ENCODE measurements around the gene KRTAP10-8.
"Not testable (repeated sequence)": the region's sequence is repeated elsewhere in the genome, so short reads cannot be mapped to it uniquely, and the experiment has no call there.

Gene KRTAP10-8

GRCh38 chr21:44623575-44623974, 11.7 kb downstream of the KRTAP10-8 start:
- no peak for DNase-seq

- no peak for DNase-seq
Measured at GRCh38 chr21:44625756-44626155, 13.9 kb downstream of the KRTAP10-8 start.

DNA sequence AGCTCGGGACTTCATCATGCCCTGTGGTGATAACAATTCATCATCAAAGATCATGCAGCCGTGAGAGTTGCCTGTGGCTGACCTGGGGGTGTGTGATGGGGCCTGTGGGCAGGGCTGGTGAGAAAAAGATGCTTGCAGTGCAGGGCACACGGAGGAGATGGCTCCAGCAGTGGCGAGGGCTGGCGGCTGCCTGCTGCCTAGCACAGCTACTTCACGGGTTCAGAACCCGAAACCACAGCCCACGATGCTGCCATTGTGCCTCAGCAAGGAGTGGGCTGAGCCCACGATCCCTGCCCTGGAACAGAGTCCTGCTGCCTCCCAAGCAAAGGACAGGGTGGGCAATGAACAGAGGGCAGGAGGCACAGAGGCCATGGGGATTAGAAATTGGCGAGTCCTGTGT, 14.4 kb downstream of the KRTAP10-8 start:
- DNase-seq = no peak

DNA sequence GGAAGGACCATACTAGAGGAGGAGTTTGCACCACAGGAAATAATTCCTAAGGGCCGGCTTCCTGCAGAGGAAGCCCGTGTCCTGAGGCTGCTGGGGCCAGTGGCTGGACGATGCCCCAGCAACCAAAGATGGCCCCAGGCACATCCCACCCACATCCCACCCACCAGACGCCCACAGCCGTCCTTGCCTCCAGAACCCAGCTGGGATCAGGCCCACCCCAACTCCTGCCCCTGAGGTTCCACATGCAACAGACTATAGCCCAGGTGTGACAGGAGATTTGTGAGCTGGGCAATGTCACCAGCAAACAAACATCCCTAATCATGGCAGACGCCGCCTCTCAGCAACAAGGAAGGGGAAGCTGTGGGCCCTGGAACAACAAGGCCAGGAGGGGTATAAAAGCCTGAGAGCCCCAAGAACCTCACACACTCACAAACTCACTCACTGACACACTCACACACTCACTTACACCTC, 14.8 kb downstream of the KRTAP10-8 start, which contains the start of gene KRTAP10-9:
Gene KRTAP10-9 (plus strand): TSS at position 421 of the 471 bp plus-strand sequence. CDS start 79 bp downstream, outside the sequence.
- DNase-seq = no peak

DNA sequence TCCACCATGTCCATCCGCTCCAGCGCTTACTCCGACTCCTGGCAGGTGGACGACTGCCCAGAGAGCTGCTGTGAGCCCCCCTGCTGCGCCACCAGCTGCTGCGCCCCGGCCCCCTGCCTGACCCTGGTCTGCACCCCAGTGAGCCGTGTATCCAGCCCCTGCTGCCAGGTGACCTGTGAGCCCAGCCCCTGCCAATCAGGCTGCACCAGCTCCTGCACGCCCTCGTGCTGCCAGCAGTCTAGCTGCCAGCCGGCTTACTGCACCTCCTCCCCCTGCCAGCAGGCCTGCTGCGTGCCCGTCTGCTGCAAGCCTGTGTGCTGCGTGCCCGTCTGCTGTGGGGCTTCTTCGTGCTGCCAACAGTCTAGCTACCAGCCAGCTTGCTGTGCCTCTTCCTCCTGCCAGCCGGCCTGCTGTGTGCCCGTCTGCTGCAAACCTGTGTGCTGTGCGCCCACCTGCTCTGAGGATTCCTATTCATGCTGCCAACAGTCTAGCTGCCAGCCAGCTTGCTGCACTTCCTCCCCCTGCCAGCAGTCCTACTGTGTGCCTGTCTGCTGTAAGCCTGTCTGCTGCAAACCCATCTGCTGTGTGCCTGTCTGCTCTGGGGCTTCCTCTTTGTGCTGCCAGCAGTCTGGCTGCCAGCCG, 15.4 kb downstream of the KRTAP10-8 start:
- DNase-seq = not testable (repeated sequence)

- DNase-seq = not testable (repeated sequence)
Measured at GRCh38 chr21:44627831-44628233, 16.0 kb downstream of the KRTAP10-8 start.

- no peak for DNase-seq
Measured at GRCh38 chr21:44628707-44629391, 17.0 kb downstream of the KRTAP10-8 start.

DNA sequence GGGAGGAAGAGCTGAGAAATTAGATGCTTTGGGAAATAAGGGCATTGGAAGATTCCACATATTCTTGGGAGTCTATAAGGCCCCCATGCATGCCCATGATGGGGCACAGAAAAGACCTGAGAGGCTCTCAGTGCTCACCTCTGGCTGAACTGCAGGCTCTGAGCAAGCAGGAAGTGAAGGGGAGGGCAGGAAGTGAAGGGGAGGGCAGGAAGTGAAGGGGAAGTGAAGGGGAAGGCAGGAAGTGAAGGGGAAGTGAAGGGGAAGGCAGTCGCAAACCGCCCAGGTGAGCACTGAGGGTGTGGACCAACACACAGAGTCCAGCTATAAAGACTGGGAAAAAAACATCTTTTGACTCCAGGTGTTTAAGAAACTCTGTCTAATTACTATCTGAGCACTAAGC, 18.6 kb downstream of the KRTAP10-8 start:
- DNase-seq = no peak

- no peak for DNase-seq
Measured at GRCh38 chr21:44632067-44632466, 20.2 kb downstream of the KRTAP10-8 start.

GRCh38 chr21:44636209-44637017, 24.5 kb downstream of the KRTAP10-8 start:
- DNase-seq = no peak

- DNase-seq = no peak
Measured at GRCh38 chr21:44637018-44637850, 25.4 kb downstream of the KRTAP10-8 start, which contains the start of gene KRTAP10-10. KRTAP10-10 (plus strand) TSS chr21:44637356; CDS start chr21:44637418, 62 bp downstream.

- DNase-seq = not testable (repeated sequence)
Measured at GRCh38 chr21:44637851-44638348, 26.0 kb downstream of the KRTAP10-8 start.

- DNase-seq = not testable (repeated sequence)
Measured at GRCh38 chr21:44638506-44639330, 26.8 kb downstream of the KRTAP10-8 start.

DNA sequence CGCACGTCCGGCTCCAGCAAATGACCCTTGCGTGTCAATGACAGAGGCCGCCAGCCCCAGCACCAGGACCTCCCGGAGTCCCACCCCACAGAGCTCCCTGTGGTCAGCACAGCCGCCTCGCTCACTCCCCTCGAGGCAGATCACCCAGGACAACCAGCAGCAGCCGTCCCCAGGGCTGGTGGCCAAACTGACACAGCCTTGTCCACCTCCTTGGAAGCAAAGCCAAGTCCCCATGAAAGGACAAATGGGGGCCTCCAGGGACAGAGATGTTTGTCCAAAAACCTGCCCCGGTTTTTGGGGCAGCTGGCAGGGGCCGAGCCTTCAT, 27.4 kb downstream of the KRTAP10-8 start:
- no peak for DNase-seq

GRCh38 chr21:44640761-44641160, 28.9 kb downstream of the KRTAP10-8 start:
- DNase-seq = no peak

DNA sequence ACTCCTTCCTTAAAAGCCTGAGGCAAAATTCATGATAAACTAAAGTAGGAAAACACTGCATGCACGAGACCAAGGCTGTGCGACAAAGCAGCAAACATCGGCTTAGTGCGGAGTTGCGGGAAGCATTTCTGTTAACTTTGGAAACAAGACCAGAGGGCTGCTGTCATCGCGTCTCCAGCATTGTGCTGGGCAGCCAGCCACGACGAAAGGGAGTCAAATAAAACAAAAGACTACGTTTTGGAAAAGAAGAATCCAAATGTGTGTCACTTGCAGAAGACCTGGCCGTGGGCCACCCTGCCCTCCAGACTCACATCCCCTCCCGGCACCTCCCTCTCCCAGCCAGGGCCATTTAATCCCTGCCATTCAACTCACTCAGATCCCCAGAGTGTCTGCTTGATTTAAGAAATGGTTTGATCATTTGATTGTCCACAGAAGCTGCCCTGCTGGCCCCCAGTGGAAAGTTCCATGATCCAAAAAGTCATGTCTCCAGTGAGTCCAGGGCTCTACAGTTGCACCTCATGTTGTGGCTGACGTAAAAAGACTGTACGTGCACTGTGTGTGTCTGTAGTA, 31.9 kb downstream of the KRTAP10-8 start:
- no peak for DNase-seq

DNA sequence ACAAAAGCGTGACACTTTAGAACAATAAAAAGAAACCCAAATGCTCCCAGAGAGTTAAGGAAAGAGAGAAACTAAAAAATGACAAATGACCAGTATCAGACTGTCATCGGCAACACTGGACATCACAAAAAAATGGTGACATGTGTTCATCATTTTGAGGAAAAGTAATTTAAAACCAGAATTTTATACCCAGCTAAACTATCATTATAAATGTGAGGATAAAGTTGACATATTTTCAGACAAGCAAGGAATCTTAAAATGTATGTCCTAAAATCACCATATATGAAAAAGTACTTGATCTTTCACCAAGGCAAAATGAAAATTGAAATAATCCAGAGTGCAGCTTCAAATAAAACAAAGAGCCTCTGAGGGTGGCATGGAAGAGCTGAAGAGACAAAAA, 33.0 kb downstream of the KRTAP10-8 start:
- no peak for DNase-seq

GRCh38 chr21:44646366-44647221, 34.7 kb downstream of the KRTAP10-8 start, which contains the start of gene KRTAP10-11:
KRTAP10-11 (plus strand) TSS chr21:44646414; CDS start chr21:44646459, 45 bp downstream.
- DNase-seq = not testable (repeated sequence)

DNA sequence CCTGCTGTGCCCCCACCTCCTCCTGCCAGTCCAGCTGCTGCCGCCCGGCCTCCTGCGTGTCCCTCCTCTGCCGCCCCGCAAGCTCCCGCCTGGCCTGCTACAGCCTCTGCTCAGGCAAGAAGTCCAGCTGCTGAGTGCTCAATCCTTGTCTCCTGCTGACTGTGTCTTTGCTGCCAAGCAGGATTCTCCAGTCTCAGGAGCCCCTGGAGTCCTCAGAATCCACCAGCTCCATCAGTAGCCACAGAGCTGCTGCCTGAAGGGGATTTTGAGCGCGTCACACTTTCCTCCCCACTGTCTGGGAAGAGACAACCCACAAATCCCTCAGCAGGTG, 35.3 kb downstream of the KRTAP10-8 start:
- no peak for DNase-seq
